Measurements from ENCODE around the gene TCP11.

Gene TCP11

DNA sequence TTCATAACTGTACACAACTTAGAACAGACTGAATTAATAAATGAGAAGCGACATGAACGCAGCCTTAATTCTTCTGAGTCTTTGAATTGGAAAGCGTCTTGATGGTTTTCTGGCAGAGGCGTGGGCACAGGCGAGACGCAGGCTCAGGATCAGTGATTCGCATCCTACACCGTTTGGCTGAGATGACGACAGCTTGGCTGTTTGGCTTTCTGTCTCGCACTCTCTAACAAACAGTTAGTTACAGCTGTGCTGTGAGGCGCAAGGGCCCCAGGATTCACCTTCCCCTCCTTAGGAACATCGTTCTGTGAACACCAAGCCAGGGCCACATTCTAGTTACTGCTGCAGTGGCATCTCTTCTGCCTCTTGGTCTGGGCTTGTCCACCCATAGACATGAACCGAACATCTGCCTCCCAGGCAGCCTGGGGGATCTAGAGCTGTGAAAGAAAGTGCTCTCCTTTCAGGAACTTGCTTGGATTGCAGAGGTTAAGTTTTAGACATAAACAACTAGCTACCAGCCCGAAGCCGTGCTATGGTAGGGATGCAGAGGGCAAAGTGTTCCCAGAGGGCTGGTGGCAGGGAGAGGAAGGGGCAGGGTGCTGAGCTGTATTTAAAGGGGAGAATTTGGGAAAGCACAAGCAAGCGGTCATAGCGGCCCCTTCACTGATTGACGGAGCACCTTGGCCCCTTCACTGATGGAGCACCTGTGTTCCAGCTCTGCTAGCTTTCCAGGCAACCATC is 49.6 kb downstream of the TCP11 start:
- no peak for TF ChIP-seq CTCF (conservative IDR thresholded peaks at IDR 0.05)
- H3K27ac ChIP-seq, result no peak overlapping the region

DNA sequence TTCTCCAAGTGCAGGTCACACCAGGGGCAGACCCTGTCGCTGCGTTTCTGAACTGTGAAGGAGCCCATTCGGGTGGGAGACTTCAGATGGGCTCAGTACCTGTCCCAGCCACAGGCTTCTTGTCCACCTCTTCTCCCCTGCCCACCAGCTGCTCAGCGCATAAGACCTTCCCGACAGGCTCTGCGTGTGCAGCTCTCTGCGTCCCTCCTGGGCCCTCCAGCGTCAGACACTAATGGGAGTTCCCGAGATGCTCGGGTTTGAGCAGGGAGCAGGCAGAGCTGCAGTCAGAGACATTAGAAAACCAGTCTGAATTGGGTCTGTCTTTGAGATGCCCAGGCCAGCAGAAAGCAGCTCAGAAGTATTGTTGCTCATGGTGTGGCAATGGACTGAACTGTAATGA is 50.4 kb downstream of the TCP11 start:
- TF ChIP-seq CTCF (conservative IDR thresholded peaks at IDR 0.05), result no peak
- H3K27ac ChIP-seq, result no peak overlapping the region

- no peak for TF ChIP-seq CTCF (conservative IDR thresholded peaks at IDR 0.05)
- H3K27ac ChIP-seq, result no peak overlapping the region
Observed at GRCh38 chr6:35089935-35090505, 51.1 kb downstream of the TCP11 start.

DNA sequence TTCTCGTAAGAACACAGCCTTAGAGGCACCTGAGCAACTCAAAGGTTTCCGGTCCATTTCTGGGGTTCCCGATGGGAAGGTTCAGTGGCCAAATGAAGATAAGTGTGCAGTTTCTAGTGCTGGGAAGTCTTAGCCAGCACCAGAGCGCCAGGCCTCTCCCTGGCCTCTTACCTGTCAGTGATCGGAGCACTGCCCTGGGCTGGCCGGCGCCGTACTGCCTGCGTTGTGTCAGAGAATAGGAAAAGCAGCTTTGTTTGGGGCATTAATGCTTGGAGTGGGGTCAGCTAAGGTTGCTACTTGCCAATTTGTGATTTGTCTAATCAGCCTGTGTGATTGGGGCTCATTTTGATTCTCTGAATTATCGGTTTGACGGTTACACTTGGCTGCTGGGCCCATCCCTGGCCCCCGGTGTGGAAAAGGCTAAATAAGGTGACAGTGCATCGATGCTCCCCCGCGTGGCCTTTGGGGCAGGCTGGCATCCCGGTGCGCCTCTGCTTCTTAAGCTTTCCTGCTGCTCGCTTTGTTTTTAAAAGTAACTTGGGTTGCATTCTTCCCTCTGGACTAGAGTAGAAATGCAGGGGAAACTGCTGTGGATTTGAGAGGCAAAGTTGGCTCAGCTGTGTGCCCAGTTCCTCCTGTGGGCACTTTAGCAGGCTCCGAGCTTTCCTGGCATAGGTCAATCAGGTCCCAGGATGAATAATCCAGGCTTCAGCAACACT is 51.8 kb downstream of the TCP11 start:
- no peak overlapping the region for H3K27ac ChIP-seq
- TF ChIP-seq CTCF (conservative IDR thresholded peaks at IDR 0.05), result no peak

GRCh38 chr6:35088281-35089215 is 52.6 kb downstream of the TCP11 start:
- no peak overlapping the region for H3K27ac ChIP-seq

More at GRCh38 chr6:35088281-35089215, 52.6 kb downstream of the TCP11 start:
- TF ChIP-seq CTCF (conservative IDR thresholded peaks at IDR 0.05), result no peak

All from VCaP (cell line).